CMK (cell line): ENCODE results near the gene ATPAF1.

Source experiments
- DNase-seq: peaks from one replicate; pipeline ENCODE4 v3.0.0-alpha.2; 2010; ENCODE audit warnings: low read depth

The ATPAF1 gene

GRCh38 chr1:46647611-46648010 lies 20.6 kb downstream of the ATPAF1 start:
- DNase-seq: no peak

- DNase-seq: no peak
These were observed 21.3 kb downstream of the ATPAF1 start for GRCh38 chr1:46646844-46647243.

DNA sequence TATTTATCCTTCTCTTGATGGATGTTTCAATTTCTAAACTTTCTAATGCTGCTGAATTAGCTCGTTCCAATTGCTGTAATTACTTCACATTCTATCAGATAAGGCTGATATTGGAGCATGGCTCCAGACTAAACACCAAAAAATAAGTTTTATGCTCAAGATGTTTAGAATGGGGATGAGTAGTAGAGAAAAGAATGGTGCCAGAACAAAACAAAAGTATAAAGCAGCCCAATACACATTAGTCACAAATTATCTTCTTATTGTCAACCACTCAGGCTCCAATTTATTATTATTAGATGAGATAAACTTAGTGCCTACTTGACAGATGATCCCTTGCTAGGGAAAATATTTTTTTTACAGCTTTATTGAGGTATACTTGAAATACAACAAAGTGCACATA lies 21.8 kb downstream of the ATPAF1 start:
- DNase-seq: no peak

DNA sequence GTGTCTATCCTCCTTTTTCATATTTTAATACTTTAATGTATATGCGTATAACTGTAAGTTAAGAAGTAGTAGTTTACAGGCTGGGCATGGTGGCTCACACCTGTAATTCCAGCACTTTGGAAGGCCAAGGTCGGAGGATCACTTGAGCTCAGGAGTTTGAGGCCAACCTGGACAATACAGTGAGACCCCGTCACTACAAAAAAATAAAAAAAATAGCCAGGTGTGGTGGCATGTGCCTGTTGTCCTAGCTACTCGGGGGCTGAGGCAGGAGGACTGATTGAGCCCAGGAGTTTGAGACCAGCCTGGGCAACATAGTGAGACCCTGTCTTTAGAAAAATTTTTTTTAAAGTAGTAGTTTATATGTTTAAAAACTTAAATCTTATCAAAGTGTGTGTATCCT lies 22.3 kb downstream of the ATPAF1 start:
- no peak for DNase-seq

DNA sequence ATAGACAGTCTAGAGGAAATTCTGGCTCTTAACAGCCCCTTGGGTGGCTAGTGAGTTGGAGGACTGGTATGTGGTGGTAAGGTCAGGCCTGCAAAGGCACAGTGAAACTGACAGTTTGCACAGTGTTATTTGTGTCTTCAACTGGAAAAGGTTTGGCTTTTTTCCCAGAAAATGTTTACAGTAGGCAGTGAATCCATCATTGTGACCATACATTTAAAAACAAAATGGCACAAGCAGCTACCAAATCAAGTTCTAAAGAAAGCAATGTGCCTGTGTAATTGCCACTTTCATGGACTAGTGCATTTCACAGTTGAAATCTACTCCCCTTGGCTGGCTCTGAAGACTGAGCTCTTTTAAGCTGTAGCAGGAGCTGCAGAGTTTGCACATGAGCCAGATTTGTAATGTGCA lies 24.8 kb downstream of the ATPAF1 start:
- DNase-seq: no peak

GRCh38 chr1:46642115-46642680 lies 26.0 kb downstream of the ATPAF1 start:
- DNase-seq: no peak

- DNase-seq: no peak
These were observed 28.6 kb downstream of the ATPAF1 start for GRCh38 chr1:46639547-46639946.

GRCh38 chr1:46638921-46639320 lies 29.2 kb downstream of the ATPAF1 start:
- no peak for DNase-seq

- DNase-seq: no peak
These were observed 30.6 kb downstream of the ATPAF1 start for GRCh38 chr1:46637444-46638083.

DNA sequence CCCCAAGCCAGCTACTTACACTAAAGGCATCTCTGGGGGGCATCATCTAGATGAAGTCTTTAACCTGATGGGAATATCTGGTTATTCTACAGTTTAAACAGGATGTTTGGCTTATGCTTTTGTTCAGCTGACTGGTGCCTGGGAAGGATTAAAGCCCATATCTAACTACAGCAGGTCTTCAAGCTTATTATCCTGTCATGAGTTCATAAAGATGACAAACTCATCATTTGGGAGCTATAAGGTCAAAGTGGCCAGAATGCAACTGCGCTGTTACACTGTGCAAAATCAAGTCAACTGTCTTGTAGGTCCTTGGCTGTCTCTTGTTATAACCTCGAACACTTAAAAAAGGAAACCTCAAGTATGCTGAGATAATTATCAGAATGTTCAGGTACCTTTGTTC lies 33.0 kb downstream of the ATPAF1 start:
- DNase-seq: no peak

DNA sequence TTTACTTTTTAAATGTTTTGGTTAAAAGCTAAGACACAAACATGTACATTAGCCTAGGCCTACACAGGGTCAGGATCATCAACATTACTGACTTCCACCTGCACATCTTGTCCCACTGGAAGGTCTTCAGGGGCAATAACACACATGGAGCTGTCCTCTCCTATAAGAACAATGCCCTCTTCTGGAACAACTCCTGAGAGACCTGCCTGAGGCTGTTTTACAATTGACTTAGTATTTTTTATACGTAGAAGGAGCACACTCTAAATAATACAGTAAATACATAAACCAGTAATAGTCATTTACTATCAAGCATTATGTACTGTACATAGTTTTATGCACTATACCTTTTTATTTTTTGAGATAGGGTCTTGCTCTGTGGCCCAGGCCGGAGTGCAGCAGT lies 37.4 kb downstream of the ATPAF1 start:
- no peak for DNase-seq

DNA sequence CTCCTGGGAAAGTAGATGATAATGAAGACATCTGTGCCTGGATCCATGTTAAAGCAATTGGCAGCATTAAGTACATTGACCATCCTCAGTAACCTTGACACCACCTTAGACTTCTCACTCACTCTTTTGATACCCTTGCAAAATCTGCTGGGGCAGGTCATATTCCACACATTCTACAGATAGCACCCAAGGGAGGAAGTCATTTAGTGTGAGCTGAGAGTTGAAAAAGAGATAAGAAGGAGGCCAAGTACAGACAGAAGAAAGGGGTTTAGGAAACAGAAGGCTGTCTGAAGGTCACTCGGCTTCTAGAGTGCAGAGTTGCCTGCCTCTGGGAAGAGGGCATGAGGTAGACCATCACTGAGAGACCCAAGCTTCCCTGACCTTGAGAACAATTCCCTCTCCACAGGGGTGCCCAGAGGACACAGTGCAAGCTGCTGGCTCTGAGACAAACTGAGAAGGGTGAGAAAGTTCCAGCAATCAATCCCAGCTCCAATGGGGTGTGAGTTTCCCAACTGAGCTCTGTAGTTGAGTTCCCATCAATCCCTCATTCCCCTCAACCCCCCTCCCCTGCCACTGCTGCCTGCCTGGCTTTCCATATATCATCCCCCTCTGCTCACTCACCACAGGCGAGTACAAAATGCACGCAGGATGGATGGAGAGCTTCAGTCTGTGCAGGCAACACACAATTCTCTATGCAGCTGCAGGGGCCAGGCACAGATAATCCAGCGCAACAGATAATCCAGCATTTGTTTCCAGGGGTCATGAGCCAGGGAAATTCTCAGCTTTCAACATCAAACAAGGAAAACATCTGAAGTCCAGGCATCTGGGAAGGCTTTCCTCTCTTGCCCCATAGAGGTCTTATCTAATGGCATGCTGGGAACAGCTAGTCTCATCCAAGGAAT lies 44.2 kb downstream of the ATPAF1 start:
- no peak for DNase-seq

DNA sequence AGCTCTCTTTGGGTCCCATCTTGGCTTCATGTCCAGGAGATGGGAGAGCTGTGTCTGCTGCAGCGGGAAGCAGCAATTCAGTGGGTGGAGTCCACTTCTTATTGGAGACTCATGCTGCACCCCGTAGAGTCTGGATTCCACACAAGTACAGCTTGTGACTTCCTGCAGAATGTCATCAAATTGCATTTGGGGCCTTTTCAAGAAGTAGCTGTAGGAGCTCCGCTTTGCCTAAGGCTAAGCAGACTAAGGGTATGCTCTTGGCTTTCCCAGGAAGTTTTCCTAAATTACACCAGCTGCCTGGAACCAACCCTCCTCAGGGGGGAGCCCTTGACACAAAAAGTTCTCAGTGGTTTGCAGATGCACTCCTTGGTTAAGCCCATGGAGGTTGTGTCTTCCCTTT lies 45.8 kb downstream of the ATPAF1 start:
- DNase-seq: no peak

- no peak for DNase-seq
These were observed 46.2 kb downstream of the ATPAF1 start for GRCh38 chr1:46621930-46622329.

DNA sequence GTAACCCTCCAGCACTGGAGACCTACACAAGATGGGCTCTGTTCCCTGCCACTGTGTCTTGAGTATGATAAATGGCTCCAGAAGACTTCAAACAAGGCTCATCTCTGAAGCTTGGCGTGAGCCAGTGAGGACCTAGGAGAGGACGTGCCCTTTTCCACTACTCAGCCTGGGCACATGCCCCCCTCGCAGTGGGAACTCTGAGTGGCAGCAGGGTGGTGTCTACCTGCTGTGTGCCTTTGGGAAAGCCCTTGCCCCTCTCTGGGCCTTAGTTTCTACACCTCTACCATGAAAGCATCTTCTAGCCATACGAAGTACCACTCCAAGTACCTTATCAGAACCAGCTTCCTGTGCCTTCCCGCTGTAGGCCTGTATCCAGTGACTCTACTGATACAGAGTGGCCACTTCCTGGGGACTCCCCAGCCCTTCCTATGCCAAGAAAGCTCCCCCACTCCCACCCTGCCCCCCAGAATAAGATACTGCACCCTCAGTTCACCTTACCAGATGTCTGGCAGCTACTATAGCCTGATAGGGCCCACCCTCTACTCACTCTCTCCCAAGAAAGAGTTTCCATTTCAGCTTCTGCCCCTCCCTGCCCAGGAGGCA lies 48.4 kb downstream of the ATPAF1 start:
- DNase-seq: peak; percentile 69

- DNase-seq: no peak
These were observed 49.3 kb downstream of the ATPAF1 start for GRCh38 chr1:46618754-46619415.

GRCh38 chr1:46617833-46618232 lies 50.3 kb downstream of the ATPAF1 start:
- DNase-seq: no peak

DNA sequence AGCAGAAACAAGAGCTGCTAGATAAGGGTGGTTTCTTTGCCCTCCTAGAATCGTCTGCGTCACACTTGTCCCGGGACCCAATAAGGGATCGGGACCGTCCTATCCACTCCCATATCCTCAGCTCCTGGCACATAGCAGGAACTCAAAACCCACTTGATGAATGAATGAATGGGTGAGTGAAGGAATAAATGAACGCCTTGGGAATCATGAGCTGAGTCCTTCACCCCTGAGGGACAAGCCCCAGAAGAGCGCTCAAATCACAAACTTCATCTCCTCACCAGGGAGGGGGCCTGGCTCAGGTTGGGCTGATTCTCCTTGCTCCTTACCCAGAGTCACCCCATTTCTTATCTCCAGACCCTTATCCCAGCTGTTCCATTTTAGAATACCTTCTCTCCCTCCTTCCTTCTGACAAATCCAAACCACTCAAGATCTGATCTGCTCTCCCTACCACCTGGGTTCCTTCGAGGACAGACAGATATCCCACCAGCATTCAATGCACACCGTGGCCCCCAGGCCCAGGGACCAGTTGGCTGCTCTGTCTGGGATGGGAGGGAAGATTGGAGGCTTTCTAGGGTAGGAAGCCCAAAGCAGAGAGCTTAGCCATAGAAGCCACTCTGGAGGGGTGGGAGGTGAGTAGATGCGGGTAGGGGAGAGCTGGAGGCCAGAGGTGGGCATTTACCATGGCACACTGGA lies 50.9 kb downstream of the ATPAF1 start:
- no peak for DNase-seq

DNA sequence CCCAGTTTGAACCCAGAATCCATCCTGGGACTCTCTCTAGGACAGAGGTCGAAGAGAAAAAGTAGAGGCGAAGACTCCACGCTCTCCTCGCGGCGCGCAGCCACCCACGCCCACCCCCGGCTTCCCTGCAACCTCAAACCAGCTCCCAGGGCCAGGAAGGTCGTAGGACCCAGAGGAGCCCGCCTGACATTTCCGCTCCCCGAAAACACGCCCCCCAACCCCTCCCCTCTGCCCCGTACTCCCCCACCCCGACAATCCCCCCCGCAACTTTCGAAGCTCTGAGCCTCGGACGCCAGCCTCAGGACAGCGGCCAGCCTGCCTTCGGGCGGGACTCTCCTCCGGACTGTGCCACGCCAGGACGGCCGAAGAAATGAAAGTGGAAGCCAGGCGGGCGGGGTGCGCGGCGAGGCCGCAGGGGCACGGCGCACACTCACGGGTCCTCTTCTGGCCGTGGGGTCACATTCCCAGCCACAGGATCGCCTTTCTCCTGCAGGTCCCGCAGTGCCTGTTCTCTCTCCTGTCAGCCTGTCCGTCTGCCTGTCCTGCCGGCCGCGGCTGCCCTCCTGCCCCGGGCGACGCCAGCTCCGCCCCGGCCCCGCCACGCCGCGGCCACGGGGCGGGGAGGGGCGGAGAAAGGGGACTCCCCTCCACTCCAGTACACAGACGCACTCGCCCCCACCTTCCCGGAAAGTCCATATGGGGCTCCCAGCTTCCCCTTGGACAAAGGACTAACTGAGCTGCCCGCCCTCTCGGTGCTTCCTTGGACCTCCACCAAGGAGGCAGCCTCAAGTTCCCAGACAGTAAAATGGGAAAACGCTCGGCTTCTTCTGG lies 51.7 kb downstream of the ATPAF1 start, which contains the start of gene MOB3C:
TSS of gene MOB3C (minus strand) at position 535 of the 831 bp plus-strand sequence. CDS start 3,490 bp downstream, outside the sequence.
- DNase-seq: no peak

DNA sequence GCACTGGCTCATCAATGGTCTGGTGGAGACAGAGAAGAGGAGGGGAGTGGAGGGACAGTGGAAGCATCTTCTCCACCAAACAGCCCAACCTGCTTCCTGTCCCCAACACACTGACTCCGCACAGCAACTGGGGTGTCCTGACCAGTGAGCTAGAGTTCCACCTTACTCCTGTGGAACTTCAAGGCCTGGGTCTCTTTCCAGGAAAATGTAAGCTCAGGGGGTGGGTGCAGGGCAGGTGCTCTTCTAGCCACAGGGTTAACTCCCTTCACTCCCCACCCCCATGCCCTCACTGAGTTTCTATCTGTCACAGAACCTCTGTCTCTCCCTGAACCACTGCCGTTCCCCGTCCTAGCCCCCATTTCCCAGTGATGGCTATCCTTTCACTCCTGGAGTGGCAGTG lies 52.4 kb downstream of the ATPAF1 start:
- DNase-seq: no peak

DNA sequence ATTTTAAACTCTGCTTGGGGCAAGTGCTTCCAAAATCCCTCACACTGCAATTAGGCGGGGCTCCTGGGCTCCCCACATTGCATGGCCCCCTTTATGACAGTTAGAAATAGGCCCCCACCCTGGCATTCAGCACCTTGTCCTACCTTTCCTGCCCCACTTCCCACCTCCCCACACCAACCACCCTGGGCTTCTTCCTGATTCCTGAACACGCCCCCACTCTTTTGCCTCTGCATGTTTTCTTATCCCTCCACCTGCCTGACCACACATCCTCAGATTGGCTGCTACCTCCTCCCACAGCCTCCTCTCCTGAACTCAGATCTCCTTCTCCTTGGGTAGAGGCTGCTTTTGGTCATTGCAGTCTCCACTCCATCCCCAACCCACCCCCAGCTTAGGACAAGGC lies 53.1 kb downstream of the ATPAF1 start:
- DNase-seq: no peak
